HT1080 (cell line): ENCODE measurements around the gene SLAMF1. TPM values are rescaled to one million over a fixed set of nuclear protein-coding genes. Genes with fewer than 3 reads are reported as not detected.
"Not testable (repeated sequence)": the region's sequence is repeated elsewhere in the genome, so short reads cannot be mapped to it uniquely, and the experiment has no call there.

Experiments
- DNase-seq: peaks from one replicate; pipeline ENCODE4 v3.0.0-alpha.2; 2015; ENCODE audit warnings: low read depth
- total RNA-seq: library from RNA; depleted of rRNA; stranded (reverse); fragments of >200 nt; shearing (Covaris generic); gene quantifications from 2 replicates; pipeline ENCODE4 v1.2.3, GENCODE V29; 2014

SLAMF1 gene
- total RNA-seq, 1 experiment from 2014 or later, result 0.03 TPM

GRCh38 chr1:160607011-160607671 lies 39.7 kb downstream of the SLAMF1 start:
- peak; percentile 78 for DNase-seq

GRCh38 chr1:160606611-160607010 lies 40.2 kb downstream of the SLAMF1 start:
- DNase-seq, result no peak

GRCh38 chr1:160605792-160606479 lies 40.9 kb downstream of the SLAMF1 start:
- DNase-seq, result no peak

- no peak for DNase-seq
Observed at GRCh38 chr1:160605205-160605604, 41.6 kb downstream of the SLAMF1 start.

GRCh38 chr1:160597705-160598104 lies 49.1 kb downstream of the SLAMF1 start:
- DNase-seq, result no peak

- no peak for DNase-seq
Observed at GRCh38 chr1:160597051-160597450, 49.8 kb downstream of the SLAMF1 start.

- no peak for DNase-seq
Observed at GRCh38 chr1:160590488-160590887, 56.4 kb downstream of the SLAMF1 start.

- DNase-seq, result no peak
Observed at GRCh38 chr1:160588468-160588867, 58.4 kb downstream of the SLAMF1 start.

GRCh38 chr1:160584784-160585183 lies 62.1 kb downstream of the SLAMF1 start:
- DNase-seq, result no peak

- DNase-seq, result not testable (repeated sequence)
Observed at GRCh38 chr1:160582976-160583375, 63.9 kb downstream of the SLAMF1 start.

GRCh38 chr1:160581961-160582360 lies 64.9 kb downstream of the SLAMF1 start:
- DNase-seq, result no peak

GRCh38 chr1:160580221-160580812 lies 66.5 kb downstream of the SLAMF1 start:
- DNase-seq, result no peak

- DNase-seq, result no peak
Observed at GRCh38 chr1:160579216-160579701, 67.6 kb downstream of the SLAMF1 start, which contains the start of gene CD84. Gene CD84, minus strand, starts transcription at chr1:160579496. Its CDS starts 59 bp downstream, at chr1:160579437.

- DNase-seq, result no peak
Observed at GRCh38 chr1:160578525-160579191, 68.2 kb downstream of the SLAMF1 start.

GRCh38 chr1:160578175-160578524 lies 68.7 kb downstream of the SLAMF1 start:
- DNase-seq, result no peak

- no peak for DNase-seq
Observed at GRCh38 chr1:160577671-160578070, 69.2 kb downstream of the SLAMF1 start.

GRCh38 chr1:160576884-160577283 lies 70.0 kb downstream of the SLAMF1 start:
- DNase-seq, result no peak

GRCh38 chr1:160576390-160576789 lies 70.5 kb downstream of the SLAMF1 start:
- DNase-seq, result no peak

GRCh38 chr1:160575112-160575664 lies 71.7 kb downstream of the SLAMF1 start:
- no peak for DNase-seq

GRCh38 chr1:160570840-160571239 lies 76.0 kb downstream of the SLAMF1 start:
- DNase-seq, result no peak

GRCh38 chr1:160569806-160570205 lies 77.0 kb downstream of the SLAMF1 start:
- no peak for DNase-seq
